GM20431 (cell line): ENCODE results near the gene NEXN.
"Not testable (repeated sequence)": the region's sequence is repeated elsewhere in the genome, so short reads cannot be mapped to it uniquely, and the experiment has no call there.

ENCODE experiments used
- in situ Hi-C: fragments of 300-500 bp; cut with MseI, MboI; formaldehyde crosslinking; loops from one replicate; pipeline ENCODE4 v1.15.0; 2020; ENCODE audit warnings: low sequenced_read_pairs; ENCODE audit not compliant: unreplicated experiment

Gene NEXN

DNA sequence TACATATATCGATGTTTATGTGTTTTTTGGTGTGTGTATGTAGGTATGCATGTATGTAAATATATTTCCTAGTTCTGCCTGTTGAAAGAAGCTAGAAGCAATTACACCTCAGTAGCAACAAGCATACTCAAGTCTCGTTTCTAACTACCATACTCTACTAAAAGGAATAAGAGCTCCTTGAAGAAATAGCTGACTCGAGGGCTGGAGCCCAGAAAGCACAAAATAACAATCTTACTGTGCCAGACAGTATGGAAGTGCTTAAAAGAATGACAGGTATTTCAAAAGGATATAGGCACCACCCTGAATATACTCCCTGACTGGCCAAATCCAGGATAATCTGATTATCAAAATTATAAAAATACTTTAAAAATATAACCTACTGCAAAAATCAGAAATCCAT is 67.3 kb downstream of the NEXN start:
- in situ Hi-C loops = no loop called here

DNA sequence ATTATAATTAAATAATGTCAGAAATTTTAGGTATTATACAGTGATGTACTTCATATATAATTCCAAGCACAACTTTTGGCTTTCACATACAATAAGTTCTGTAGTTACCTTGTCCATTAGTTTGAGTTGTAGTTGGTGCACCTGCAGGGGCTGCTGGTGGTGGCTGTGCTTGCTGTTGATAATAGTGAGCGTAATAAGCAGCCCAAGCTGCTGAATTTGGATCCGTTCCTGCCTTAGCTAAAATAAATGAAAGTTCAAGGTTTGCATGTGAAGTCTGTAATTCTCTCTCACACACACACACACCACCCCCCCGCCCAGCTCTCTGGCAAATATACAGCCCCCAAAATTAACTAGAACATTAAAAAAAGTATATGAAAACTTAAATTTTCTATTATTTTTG is 68.0 kb downstream of the NEXN start:
- in situ Hi-C loops = no loop called here

DNA sequence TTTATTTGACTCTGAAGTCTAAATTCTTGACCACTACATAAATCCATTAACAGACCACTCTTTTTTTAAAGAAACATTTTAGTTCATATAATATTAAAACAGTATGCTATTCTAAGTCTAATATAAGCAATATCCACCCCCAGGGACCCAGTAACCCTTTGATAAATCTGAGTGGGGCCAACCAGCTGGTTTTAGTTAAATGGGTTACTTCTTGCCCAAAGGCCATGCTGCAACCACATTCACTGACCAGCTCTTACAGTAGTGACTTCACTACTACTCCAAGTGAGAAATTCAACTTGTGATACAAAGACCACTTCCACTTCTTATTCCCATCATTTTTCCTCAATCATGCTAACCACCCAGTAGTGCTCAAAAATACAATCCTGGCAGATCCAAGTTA is 70.0 kb downstream of the NEXN start:
- in situ Hi-C loops = no loop called here

DNA sequence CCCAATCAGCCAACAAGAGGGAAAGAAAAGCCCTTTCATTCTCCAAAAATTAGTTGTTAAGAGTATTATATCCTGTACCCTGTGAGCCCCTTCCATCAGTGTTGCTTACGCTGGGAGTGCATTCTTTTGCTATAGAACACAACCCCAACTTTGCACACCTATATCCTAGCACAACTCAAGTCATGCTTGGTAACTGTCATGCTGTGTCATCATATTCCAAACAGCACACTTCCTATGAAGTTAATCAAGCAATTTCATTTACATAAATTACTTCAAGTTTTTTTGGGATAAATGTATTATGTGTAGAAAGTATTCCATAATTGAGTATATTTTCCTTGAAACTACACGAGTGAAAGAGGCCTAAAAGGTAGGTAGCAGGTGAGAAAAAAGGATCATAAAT is 70.4 kb downstream of the NEXN start:
- in situ Hi-C loops = no loop called here

DNA sequence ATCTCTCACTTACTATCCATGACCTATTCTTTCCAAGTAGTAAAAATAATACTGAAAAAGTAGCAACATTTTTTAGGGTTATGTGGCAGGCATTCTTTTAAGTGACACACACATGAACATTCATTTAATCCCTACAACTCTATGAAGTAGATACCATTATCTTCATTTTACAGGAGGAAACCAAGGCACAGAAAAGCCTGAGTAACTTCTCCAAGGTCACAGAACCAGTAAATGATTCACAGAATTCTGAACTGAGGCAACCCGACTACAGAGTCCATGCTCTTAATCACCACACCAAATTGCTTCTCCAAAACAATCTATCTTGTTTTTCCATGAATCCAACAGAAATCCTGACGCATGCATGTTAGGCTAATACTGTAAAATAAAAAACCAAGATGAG is 73.0 kb downstream of the NEXN start:
- in situ Hi-C loops = no loop called here

DNA sequence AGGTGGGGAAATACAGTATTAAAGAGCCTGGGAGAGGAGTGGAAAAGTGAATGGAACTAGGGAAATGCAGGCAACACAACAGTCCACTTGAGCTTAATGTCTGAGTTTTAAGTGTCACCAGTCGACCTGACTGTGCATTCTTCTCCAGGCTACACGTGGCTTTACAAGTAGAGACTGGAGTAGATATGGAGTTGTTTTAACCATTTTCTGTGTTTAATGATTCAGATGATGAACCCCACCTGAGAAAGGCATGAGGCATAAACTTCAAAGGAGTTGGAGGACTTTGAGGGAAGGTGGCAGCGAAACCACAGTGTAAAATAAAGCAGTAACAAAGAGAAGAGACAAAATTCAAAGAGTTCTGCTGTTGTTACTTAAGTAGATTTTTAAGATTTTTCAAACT is 77.9 kb downstream of the NEXN start:
- in situ Hi-C loops = no loop called here

DNA sequence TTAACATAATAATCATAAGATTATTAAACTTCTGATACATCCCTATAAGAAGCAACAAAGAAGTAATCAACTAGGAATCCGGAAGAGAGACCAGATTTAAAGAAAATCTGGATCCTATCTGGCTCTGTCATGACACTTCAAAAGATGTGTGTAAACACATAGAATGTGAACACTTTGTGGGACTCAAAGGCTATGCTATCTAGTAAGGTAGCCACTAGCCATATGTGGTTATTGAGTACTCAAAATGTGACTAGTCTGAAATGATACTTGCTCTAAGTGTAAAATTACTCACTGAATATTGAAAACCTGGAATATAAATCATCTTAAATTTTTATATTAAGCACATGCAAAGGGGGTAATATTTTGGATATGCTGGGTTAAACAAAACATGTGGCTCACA is 81.8 kb downstream of the NEXN start:
- in situ Hi-C loops = no loop called here

DNA sequence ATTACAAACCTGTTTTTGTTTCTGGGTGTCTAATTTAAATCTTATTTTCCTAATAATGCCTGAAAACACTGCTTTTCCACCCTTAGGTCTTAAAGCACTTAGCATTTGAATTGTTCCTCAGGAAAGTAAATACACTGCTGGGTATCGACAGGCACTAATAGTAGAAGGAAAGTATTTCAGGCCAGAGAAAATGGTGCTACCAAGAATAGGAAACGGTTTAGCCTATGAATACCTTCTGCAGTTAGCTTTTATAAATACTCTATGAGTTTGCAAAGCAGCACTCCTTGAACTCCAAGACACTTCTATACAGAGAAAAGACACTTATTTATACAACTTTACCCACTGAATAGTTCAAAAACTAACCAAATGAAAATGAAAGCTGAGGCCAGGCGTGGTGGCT is 83.7 kb downstream of the NEXN start:
- in situ Hi-C loops = no loop called here

DNA sequence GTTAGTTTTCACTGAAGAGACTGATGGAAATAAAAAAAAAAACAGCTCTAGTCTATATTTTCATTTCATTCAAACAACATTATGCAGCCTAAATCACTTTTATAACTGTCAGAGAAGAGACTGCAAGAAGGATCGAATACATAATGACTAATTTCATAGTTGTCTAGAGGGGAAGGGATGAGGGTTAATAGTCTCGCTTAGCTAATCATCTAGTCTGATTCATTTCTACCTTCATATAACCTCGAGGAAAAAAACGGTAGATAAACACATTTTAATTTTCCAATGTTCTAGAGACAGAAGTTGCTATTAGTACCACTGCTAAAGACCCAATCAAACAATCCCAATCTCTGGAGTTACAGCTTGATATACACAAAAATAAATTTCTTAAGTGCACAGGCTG is 87.0 kb downstream of the NEXN start:
- in situ Hi-C loops = no loop called here

DNA sequence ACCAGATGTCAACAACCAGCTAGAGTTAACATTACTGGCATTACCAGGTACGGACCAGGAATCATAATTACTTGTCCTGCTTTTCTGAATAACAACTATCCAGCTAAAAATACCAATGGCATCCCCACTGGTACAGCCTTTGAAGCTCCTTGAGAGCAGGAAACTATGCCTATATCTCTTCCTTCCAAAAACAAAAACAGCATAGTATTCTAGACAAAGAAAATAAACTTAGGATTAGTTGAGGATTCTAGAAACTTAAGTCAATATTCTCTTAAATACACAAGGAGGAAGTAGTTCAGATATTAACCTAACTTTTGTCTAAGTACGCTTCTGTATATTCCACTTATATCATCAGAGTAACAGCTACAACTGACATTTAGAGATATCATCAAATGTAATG is 87.5 kb downstream of the NEXN start:
- in situ Hi-C loops = no loop called here

DNA sequence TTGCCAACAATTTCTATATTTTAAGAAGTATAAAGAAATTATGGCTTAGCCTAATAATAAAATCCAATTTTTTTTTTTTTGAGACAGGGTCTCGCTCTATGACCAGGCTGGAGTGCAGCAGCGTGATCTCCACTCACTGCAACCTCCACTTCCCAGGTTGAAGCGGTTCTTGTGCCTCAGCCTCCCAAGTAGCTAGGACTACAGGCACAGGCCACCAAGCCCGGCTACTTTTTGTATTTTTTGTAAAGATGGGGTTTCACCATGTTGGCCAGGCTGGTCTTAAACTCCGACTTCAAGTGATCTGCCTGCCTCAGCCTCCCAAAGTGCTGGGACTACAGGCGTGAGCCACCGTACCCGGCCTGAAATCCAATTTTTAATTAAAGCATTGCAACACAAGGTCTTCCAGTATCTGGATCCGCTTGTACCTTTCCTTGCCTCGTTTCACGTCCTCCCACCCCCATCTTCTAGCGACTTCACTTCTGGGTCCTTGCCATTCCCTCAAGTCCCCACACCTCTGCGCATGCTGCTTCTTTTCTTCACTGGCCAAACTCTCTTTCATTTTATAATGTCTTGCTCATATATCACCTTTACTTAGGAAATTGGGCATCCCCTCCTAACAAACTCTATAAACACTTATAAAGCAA is 88.1 kb downstream of the NEXN start:
- in situ Hi-C loops = no loop called here

DNA sequence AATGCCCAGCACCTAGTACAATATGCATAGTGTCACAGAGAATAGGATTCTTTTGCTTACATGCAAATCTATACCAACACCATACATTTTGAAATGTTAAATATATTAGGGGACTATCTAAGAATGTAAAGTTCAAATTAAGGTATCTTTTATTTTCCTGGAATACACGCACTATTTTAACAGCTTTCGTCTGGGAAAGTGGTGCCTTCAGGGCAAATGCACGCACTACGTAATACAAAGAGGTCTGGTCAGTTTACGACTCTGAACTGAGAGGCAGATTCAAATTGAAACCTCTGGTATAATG is 89.5 kb downstream of the NEXN start:
- in situ Hi-C loops = no loop called here

DNA sequence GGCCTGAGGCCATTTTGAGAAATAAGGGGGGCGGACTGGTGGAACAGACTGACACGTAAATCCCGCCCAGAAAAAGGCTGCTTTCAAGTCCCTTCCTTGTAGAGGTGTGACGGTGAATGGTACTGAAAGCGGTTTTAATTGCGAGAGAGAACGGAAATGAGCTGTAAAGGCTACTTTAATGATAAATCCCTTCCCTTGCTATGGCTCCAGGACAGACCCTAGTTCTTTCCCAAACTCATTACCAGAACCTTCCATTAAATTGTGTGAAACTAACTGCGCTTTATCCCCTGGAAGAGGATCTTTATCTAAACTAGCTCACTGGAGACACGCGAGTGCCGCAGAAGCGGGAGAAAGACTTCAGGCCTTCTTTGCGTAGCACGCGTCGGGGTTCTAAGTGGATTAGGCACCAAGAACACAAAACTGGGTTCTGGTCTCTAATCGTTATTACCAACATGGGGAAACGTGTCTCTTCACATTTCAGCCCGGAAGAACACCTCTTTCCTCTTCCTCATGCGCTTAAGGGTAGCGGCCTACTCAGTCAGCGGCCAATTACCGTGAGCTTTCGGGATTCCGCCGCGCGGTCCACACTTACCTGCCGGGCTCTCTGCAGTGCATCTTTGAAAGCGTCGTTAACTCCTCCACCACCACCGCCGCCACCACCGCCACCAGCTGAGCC is 90.0 kb downstream of the NEXN start:
- in situ Hi-C loops = no loop called here

DNA sequence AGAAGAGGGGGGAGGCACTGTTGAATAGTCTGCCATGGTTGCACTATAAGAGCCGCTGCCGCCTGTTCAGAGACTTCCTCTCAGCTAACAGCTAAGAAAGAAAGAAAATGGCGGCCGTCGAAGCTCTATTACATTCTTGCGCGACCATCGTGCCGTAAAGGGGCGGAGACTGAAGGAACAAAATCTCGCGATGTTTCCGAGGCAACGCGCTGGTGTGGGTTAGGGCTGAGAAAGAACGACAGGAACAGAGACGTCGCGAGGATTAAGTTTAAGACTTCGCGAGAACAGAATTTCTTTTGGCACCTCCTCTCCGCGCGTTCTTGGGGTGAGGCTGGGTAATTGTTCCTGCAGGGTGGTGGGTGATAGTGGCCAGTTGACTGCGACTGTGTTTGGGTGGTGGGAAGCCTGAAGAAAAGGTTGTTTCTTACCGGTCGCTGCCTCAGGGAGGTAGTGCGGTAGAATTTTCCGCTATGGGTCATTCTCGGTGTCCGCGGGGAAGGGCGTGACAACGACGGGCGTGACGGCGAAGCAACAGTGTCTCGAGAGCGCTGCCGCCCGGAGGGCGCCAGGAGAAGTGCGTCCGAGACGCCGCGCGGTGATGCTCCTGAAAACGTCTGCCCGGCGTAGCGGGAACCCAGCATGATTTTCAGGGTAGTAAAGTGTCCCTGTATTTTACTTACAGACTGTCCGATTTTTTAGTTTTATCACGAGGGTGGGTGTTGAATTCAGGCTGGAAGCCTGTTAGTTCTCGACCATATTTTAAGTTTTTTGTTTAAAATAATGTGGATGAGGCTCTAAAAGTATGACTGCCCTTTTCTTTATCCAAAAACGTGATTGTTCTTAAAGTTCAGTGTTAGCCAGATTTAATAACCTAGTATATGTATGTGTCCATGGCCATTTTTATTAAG is 90.8 kb downstream of the NEXN start, which contains the start of gene FUBP1:
FUBP1 (minus strand) TSS at position 104 of the 908 bp plus-strand sequence; CDS start at position 36, 68 bp downstream.
- in situ Hi-C loops = no loop called here

DNA sequence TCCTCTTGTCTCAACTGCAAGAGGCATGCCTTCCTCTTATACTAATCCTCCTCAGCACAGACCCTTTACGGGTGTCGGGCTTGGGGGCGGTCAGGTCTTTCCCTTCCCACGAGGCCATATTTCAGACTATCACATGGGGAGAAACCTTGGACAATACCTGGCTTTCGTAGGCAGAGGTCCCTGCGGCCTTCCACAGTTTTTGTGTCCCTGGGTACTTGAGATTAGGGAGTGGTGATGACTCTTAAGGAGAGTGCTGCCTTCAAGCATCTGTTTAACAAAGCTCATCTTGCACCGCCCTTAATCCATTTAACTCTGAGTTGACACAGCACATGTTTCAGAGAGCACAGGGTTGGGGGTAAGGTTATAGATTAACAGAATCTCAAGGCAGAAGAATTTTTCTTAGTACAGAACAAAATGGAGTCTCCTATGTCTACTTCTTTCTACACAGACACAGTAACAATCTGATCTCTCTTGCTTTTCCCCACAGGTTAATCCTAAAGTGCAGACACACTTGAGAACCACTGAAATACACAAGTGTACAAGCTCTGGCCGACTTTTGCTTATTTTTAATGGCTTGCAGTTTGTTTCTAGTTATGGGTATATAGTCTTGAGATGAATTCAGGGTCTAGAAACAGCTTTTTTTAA is 95.0 kb downstream of the NEXN start:
- in situ Hi-C loops = not testable (repeated sequence)

DNA sequence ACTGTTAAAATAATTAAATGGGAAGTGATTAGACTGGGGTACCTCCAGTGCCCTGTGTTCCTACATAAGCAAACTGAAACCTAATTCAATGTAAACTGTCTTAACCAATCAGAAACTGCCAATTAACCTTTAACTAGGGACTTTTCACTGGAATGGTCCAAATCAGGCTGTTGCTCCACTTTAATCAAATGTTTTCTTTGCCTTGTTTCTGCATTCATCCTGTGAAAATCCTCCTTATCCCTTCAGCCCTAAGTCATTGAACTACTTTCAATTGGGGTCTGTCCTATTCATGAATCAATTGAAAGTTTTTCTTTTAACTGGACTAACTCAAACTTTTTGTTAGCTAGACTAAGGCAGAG is 95.6 kb downstream of the NEXN start:
- in situ Hi-C loops = no loop called here

DNA sequence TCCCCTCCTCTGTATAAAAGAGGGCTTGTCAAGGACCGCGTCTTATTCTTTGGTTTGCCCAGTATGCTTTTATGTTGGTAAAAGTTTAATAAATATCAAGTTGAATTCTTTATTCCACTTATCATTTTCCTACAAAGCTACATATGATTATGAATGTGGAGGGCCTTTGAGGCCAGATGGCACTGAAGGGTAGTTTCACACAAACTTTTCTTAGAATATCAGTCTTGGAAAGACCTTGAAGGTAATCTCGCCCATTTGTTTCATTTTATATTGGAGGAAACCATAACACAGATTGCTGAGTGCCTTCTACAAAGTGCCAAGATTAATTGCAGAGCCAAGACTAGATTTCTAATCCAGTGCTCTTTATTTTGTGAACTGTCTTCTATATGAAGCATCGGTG is 96.2 kb downstream of the NEXN start:
- in situ Hi-C loops = no loop called here

DNA sequence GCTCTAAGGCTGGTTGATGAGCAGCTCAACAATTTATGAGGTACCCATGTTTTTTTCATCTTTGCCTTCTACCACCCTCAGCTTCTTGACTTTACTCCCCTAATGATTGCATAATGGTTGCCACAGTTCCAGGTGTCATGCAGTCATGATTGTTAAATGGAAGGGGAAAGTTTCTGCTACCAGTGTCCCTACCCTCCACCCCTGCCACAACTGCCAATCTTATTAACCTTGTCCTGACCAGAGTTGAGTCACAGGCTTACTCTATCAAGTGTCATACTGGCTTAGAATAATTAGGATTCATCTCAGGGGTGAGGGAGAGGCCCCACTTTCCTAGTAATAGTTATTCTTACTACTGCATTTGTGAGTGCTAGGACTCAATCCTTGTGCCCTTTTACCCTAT is 98.4 kb downstream of the NEXN start:
- in situ Hi-C loops = no loop called here

DNA sequence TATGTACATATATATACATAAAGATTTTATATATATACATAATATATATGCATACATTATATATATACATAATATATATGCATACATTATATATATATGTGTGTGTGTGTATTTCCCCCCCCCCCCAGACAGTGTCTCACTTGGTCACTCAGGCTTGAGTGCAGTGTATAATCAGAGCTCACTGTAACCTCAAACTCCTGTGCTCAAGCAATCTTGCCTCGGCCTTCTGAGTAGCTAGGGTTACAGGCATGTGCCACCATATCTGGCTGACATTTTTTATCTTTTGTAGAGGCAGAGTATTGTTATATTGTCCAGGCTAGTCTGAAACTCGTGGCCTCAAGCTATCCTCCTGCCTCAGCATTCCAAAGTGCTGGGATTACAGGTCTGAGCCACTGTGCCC is 99.5 kb downstream of the NEXN start:
- in situ Hi-C loops = no loop called here

DNA sequence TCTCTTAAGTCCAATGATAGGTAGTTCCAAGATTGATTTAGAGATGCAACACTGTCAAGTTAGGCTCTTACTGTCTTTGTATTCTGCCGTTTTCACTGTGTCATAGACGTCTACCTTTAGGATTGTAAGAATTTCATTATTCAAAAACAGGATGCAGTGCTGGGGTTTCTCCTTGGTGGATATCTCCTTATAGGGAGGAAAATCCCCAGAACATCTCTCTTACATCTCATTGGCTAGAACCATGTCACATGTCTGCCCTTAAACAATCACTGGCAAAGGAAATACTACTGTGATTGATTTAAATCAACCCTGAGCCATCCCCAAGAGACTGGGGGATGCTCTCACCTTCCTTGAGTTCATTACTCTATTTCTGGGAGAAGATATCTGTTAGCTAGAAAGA is 101.3 kb downstream of the NEXN start:
- in situ Hi-C loops = no loop called here

DNA sequence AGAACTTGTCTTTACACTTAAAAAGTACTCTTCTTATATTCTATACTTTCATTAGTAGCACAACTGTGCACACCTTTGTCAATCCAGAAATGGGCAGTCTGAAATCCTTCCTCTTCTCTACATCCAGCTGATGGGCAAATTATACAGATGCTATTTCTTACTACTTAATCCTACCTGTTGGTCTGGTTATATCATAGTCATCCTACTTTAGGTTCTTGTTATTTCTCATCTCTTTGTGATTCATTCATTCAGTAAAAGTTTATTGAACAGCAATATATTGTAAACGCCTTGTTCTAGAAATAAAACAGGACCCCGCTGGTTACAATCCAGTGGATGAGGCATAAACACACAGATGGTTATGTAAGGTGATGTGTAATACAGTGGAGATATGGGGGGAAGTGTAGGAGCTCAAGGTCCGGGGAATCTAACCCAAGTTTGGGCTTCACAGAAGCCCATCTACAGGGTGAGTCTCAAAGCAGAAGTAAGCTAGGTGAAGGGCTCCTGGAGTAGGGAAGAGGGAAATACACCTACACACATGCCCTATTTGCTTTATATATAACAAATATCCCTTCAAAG is 102.3 kb downstream of the NEXN start:
- in situ Hi-C loops = no loop called here
